Testis (tissue), 2 donors: ENCODE measurements around the gene HTR4.

Source experiments
- POLR2A ChIP-seq: fragments of 450-650 bp; IDR thresholded peaks from one replicate; pipeline ENCODE4 v1.6.1; 2017; ENCODE audit warnings: antibody characterized with exemption, mild to moderate bottlenecking, moderate library complexity
- TF ChIP-seq, protein P1 (sequence below), 3 experiments: fragments of 450-650 bp in 2 of 3; fragments of 200-600 bp in 1 of 3; sonication (generic) in 1 of 3; IDR thresholded peaks; one replicate each; pipeline ENCODE4 v1.5.1; 2016 to 2019; ENCODE audit warnings: antibody characterized with exemption in 3 of 3, mild to moderate bottlenecking in 2 of 3, moderate library complexity in 1 of 3

- no peak for TF ChIP-seq POLR2A
- TF ChIP-seq, protein P1, sequence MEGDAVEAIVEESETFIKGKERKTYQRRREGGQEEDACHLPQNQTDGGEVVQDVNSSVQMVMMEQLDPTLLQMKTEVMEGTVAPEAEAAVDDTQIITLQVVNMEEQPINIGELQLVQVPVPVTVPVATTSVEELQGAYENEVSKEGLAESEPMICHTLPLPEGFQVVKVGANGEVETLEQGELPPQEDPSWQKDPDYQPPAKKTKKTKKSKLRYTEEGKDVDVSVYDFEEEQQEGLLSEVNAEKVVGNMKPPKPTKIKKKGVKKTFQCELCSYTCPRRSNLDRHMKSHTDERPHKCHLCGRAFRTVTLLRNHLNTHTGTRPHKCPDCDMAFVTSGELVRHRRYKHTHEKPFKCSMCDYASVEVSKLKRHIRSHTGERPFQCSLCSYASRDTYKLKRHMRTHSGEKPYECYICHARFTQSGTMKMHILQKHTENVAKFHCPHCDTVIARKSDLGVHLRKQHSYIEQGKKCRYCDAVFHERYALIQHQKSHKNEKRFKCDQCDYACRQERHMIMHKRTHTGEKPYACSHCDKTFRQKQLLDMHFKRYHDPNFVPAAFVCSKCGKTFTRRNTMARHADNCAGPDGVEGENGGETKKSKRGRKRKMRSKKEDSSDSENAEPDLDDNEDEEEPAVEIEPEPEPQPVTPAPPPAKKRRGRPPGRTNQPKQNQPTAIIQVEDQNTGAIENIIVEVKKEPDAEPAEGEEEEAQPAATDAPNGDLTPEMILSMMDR (IDR thresholded peaks at IDR 0.05), result no peak
These were observed 199.1 kb downstream of the HTR4 start for GRCh38 chr5:148455185-148455584.
